ENCODE measurements around the gene SHISA7.

GRCh38 chr19:55487924-55488687 is 45.0 kb upstream of the SHISA7 start, which contains the start of gene SSC5D:
- no peak for TF ChIP-seq FOS (IDR thresholded peaks at IDR 0.05; ENCODE audit: low read depth, low read length)
- no peak for TF ChIP-seq MXI1 (IDR thresholded peaks at IDR 0.05; ENCODE audit: borderline replicate concordance, low read depth, low read length)

All from IMR-90 (cell line).